T-cell (primary cell): ENCODE data around the gene EXOSC1. TPM values are rescaled to one million over a fixed set of nuclear protein-coding genes. Genes with fewer than 3 reads are reported as not detected.
"Not testable (repeated sequence)": the region's sequence is repeated elsewhere in the genome, so short reads cannot be mapped to it uniquely, and the experiment has no call there.

Source experiments
- ATAC-seq, 4 experiments: fragments of 200-7000 bp in 3 of 4; fragments of 150-1000 bp in 1 of 4; cut with Tn5 transposase; replicated peaks in 1 of 4; 1 replicate in 3 of 4; 2 replicates in 1 of 4; pipeline ENCODE4 v1.10.0; 2021; ENCODE audit warnings: moderate library complexity in 3 of 4, mild to moderate bottlenecking in 2 of 4, moderate number of reproducible peaks in 1 of 4
- CTCF ChIA-PET, 2 donors: fragments of 300-600 bp; sonication (Branson Sonifier 250); formaldehyde crosslinking; loops; one replicate each; lab custom pipeline; 2022; ENCODE audit warnings: antibody characterized with exemption in 2 of 2; lab: Charles Lee
- POLR2A ChIA-PET, 2 donors: fragments of 300-600 bp; sonication (Branson Sonifier 250); formaldehyde crosslinking; loops; one replicate each; lab custom pipeline; 2022; ENCODE audit warnings: antibody characterized with exemption in 2 of 2; lab: Charles Lee
- DNase-seq, 35 experiments: peaks; one replicate each; pipeline versions ENCODE4 v3.0.0 to v3.0.0-alpha.2; 2013 to 2023
- H3K27ac ChIP-seq: one replicate; pipeline ENCODE4 v1.5.1; 2013; ENCODE audit warnings: low read length
- H3K27me3 ChIP-seq, 2 experiments: replicated peaks in 1 of 2; 1 replicate in 1 of 2; 2 replicates in 1 of 2; pipeline versions ENCODE4 v1.6.1 to v1.7.0; 2013; ENCODE audit warnings: low read length in 1 of 2, mixed read lengths in 1 of 2; ENCODE audit not compliant: control insufficient read depth in 2 of 2, insufficient read depth in 2 of 2; ENCODE audit errors: extremely low read depth in 1 of 2
- H3K36me3 ChIP-seq, 2 donors: 1 replicate in 1 of 2; 2 replicates in 1 of 2; pipeline versions ENCODE4 v1.6.1 to v1.7.0; 2013; ENCODE audit warnings: low read length in 1 of 2; ENCODE audit not compliant: control insufficient read depth in 2 of 2, insufficient read depth in 1 of 2; ENCODE audit errors: extremely low read depth in 1 of 2
- H3K4me1 ChIP-seq, 2 experiments: 1 replicate in 1 of 2; 2 replicates in 1 of 2; pipeline versions ENCODE4 v1.6.1 to v1.7.0; 2013; ENCODE audit warnings: low read length in 2 of 2, mixed read lengths in 1 of 2; ENCODE audit not compliant: insufficient read depth in 2 of 2, control insufficient read depth in 1 of 2; ENCODE audit errors: extremely low read depth in 1 of 2
- H3K4me3 ChIP-seq, 2 donors: 1 replicate in 1 of 2; 2 replicates in 1 of 2; pipeline versions ENCODE4 v1.5.1 to v1.7.0; 2013; ENCODE audit warnings: mild to moderate bottlenecking in 2 of 2, low read length in 1 of 2, moderate library complexity in 1 of 2; ENCODE audit not compliant: control insufficient read depth in 1 of 2; ENCODE audit errors: extremely low read depth in 1 of 2
- H3K9me3 ChIP-seq: 2 replicates; pipeline ENCODE4 v1.7.0; 2013
- H3K27ac Mint-ChIP-seq, 2 donors: one replicate each; pipeline ENCODE4 v1.8.0; 2020 to 2021; ENCODE audit warnings: mild to moderate bottlenecking in 2 of 2, mixed read lengths in 2 of 2
- H3K27me3 Mint-ChIP-seq, 2 donors: one replicate each; pipeline ENCODE4 v1.8.0; 2021 to 2022; ENCODE audit warnings: mixed read lengths in 2 of 2
- H3K36me3 Mint-ChIP-seq: one replicate; pipeline ENCODE4 v1.8.0; 2021; ENCODE audit warnings: mixed read lengths
- H3K4me1 Mint-ChIP-seq, 3 donors: one replicate each; pipeline ENCODE4 v1.8.0; 2020 to 2022; ENCODE audit warnings: mixed read lengths in 3 of 3, mild to moderate bottlenecking in 1 of 3
- H3K4me3 Mint-ChIP-seq, 3 donors: one replicate each; pipeline ENCODE4 v1.8.0; 2020 to 2022; ENCODE audit warnings: mild to moderate bottlenecking in 3 of 3, mixed read lengths in 3 of 3, moderate library complexity in 3 of 3
- H3K9me3 Mint-ChIP-seq, 3 donors: one replicate each; pipeline ENCODE4 v1.8.0; 2020 to 2022; ENCODE audit warnings: mixed read lengths in 3 of 3
- WGBS: methylation state at CpG from one replicate; pipeline ENCODE4 v1.1.5; 2013; ENCODE audit warnings: missing lambda C conversion rate; ENCODE audit not compliant: insufficient coverage; 5-methylcytosine and 5-hydroxymethylcytosine counted together
- total RNA-seq, 35 experiments: library from RNA in 6 of 35; stranded (reverse) in 6 of 35; fragments of 120-200 nt in 1 of 35; gene quantifications; one replicate each; pipeline versions ENCODE4 v1.2.1 to v1.2.4 and lab custom pipeline; 2013 to 2026

Gene EXOSC1
- total RNA-seq, 5 donors from 2014 or later (not counting 1 experiment from before 2014, with no cell fraction given) = 32.2 to 51.0 (median 46.8) TPM

DNA sequence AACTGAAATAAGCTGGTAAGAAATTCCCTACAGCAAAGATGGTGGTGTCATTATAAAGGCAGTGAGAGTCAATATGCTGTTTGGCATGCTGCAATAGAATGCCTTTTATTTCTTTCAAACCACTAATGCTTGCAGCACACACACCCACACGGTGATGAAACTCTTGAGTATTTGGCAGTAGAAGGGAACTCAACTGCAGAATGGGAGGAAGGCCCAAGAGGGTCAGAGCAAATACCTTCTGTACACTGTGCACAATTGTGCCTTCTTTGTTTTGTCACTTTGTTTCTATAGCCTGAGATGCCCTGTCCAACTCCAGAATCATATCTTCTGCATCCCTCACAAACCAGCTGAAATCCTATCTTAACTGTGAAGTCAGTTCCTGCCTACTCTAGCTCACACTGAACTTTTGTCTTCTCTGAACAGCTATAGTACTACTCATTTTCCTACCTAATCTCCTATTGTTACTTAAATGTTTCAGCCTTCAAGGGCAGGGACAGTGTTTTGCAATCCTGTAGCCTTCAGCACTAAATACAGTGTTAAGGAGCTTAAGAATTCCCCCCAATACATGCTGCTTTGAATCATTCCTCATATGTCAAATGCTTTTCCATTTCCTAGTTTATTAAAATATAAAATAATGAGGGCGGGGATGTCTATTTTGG, 30.3 kb upstream of the EXOSC1 start:
- peaks cover 0 to 4% (median 0%) of the 10 kb centered on the region in 3 donors for H3K9me3 Mint-ChIP-seq
- peak overlapping the region in 1 of 2 donors; percentile 13 for H3K27ac Mint-ChIP-seq
- no peaks in the 10 kb centered on the region for H3K4me1 Mint-ChIP-seq
- Histone ChIP-seq H3K4me1 (no peaks in the 10 kb centered on the region), H3K4me3 (no peak overlapping the region), H3K36me3 (peaks cover 2 to 87% of the 10 kb centered on the region in 2 donors), H3K9me3 (no peaks in the 10 kb centered on the region), H3K27ac (no peak overlapping the region), H3K27me3 (no peaks in the 10 kb centered on the region)
- DNase-seq = no peak
- no peak overlapping the region for H3K4me3 Mint-ChIP-seq
- ChIA-PET CTCF (interaction anchor here in 1 of 2 donors (0.6 kb wide), 1 partner anchor 164 kb away, joined by 3 read pairs; the partner anchor contains the start of gene PI4K2A), POLR2A (no interaction called here)
- peaks cover 59% of the 10 kb centered on the region for H3K36me3 Mint-ChIP-seq
- ATAC-seq = no peak
- no CpG with 5 or more reads among the region's 2 CpGs for WGBS
- no peaks in the 10 kb centered on the region for H3K27me3 Mint-ChIP-seq

DNA sequence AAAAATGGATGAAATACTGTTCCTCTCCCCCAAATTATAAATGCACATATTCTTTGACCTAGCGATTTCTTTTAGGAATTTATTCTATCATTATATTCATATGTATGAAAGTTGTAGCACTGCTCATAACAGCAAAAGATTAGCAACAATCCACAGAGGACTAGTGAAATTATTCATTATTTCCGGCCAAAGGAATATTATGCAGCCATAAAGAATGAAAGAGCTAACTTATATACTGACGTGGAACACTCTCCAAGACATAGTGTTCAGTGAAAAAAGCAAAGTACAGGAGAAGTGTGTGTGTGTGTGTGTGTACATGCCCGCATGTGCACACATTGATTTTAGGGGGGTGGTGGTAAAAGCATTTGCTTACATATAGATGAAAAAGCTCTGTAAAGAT, 29.1 kb upstream of the EXOSC1 start:
- Mint-ChIP-seq H3K27me3 (no peaks in the 10 kb centered on the region), H3K27ac (no peak overlapping the region), H3K4me1 (no peaks in the 10 kb centered on the region), H3K4me3 (no peak overlapping the region), H3K9me3 (peaks cover 0 to 4% (median 0%) of the 10 kb centered on the region in 3 donors), H3K36me3 (peaks cover 61% of the 10 kb centered on the region)
- Histone ChIP-seq H3K4me1 (no peaks in the 10 kb centered on the region), H3K36me3 (peaks cover 2 to 84% of the 10 kb centered on the region in 2 donors), H3K9me3 (no peaks in the 10 kb centered on the region), H3K27ac (no peak overlapping the region), H3K4me3 (no peak overlapping the region), H3K27me3 (no peaks in the 10 kb centered on the region)
- WGBS = no CpG with 5 or more reads among the region's 4 CpGs
- ATAC-seq (no peak), DNase-seq (no peak)
- POLR2A ChIA-PET = no interaction called here
- CTCF ChIA-PET = interaction anchor here in 1 of 2 donors (0.6 to 1.5 kb wide), 2 partner anchors 13 to 186 kb away, joined by 4 to 5 read pairs; no protein-coding TSS in a partner anchor

DNA sequence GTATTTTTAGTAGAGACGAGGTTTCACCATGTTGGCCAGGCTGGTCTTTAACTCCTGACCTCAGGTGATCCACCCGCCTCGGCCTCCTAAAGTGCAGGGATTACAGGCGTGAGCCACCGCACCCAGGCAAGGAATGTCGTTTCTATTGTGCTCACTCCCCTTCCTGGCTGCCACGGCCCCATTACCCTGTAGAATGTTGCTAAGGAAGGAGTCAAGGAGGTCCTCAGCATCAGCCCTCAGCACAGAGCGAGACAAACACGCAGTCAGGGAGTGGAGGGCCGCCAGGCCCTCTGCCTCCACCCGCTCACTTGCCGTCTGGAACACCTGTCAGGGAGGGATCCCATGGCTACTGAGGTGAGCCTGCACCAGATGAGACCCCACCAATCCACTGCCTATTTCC, 23.0 kb upstream of the EXOSC1 start:
- H3K9me3 Mint-ChIP-seq = not testable (repeated sequence)

DNA sequence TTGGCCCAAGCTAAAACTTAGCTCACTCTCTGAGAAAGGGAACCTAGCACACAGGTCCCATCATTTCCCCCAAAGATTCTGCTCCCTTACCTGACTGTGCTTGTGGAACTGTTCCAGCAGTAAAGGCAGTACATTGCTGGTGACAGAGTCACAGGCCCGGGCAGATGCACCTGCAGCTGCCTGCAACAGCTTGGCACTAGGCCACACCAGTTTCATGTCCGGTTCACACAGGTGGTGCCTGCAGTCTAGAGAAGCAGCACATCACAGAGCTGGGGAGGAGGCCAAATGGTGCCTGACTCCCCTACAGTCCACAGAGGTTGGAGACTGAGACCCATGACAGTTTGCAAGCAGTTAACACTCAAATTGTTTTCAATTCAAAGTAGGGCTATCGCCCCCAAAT, 22.4 kb upstream of the EXOSC1 start:
- peaks cover 27 to 78% of the 10 kb centered on the region in 2 donors for H3K36me3 ChIP-seq

More for the DNA sequence above, 23.0 kb upstream of the EXOSC1 start:
- H3K4me3 Mint-ChIP-seq, H3K27me3 Mint-ChIP-seq, H3K4me1 ChIP-seq, H3K27me3 ChIP-seq, ATAC-seq, DNase-seq, H3K4me1 Mint-ChIP-seq, H3K9me3 ChIP-seq, POLR2A ChIA-PET, H3K27ac Mint-ChIP-seq, H3K4me3 ChIP-seq, H3K27ac ChIP-seq: not testable (repeated sequence)
- peaks cover 36% of the 10 kb centered on the region for H3K36me3 Mint-ChIP-seq
- H3K36me3 ChIP-seq = peaks cover 27 to 78% of the 10 kb centered on the region in 2 donors
- 98% methylated on average over 8 of the region's 12 CpGs for WGBS
- CTCF ChIA-PET = interaction anchor here in 1 of 2 donors (0.6 kb wide), 1 partner anchor 11 kb away, joined by 6 read pairs; no protein-coding TSS in a partner anchor

DNA sequence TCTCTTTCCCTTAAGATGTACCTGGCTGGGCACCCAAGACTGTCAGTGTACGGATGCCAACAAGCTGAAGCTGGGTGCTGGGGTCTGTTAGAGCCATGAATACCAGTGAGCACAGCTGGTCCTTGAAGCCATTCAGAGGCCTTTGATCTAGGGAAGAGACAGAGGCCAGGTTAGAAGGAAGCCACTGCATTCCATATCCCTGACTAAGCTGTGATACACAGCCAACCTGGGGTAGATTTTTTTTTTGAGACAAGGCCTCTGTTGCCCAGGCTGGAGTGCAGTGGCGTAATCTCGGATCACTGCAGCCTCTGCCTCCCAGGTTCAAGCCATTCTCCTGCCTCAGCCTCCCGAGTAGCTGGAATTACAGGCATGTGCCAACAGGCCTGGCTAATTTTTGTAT, 20.9 kb upstream of the EXOSC1 start:
- no peaks in the 10 kb centered on the region for H3K4me1 Mint-ChIP-seq
- POLR2A ChIA-PET = interaction anchor here in 1 of 2 donors (0.6 kb wide), 2 partner anchors 22 to 222 kb away, joined by 3 read pairs; no protein-coding TSS in a partner anchor
- 89% methylated on average over 3 of the region's 4 CpGs for WGBS

More for the DNA sequence above, 22.4 kb upstream of the EXOSC1 start:
- Mint-ChIP-seq H3K27ac (peak overlapping the region in 1 of 2 donors; percentile 8), H3K27me3 (no peaks in the 10 kb centered on the region), H3K4me1 (no peaks in the 10 kb centered on the region), H3K9me3 (no peaks in the 10 kb centered on the region), H3K4me3 (no peak overlapping the region), H3K36me3 (peaks cover 34% of the 10 kb centered on the region)
- Histone ChIP-seq H3K4me3 (no peak overlapping the region), H3K27ac (no peak overlapping the region), H3K27me3 (no peaks in the 10 kb centered on the region), H3K9me3 (no peaks in the 10 kb centered on the region), H3K4me1 (no peaks in the 10 kb centered on the region)
- ATAC-seq (no peak), DNase-seq (no peak)
- CTCF ChIA-PET = no interaction called here
- 66% methylated on average over 2 of the region's 3 CpGs for WGBS
- POLR2A ChIA-PET = no interaction called here

DNA sequence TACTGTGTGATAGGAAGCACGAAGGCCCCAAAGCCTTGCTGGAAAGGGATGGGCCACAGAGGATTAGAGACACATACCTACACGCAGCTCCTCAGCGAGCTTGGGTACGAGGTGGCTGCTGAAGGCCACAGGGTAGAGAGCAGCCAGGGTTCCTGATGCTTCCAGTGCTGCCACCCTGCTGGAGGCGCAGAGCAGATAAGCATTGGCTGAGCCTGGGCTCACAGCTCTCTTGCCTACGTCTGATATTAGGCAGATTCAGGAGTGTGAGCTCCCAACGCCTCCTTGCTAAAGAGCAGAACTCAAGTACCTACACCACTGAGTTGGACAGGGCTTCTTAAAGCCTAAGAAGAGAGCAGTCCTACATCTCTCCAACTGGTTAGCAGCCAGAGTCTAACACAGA, 20.2 kb upstream of the EXOSC1 start:
- H3K36me3 Mint-ChIP-seq = peaks cover 42% of the 10 kb centered on the region
- POLR2A ChIA-PET = no interaction called here
- no peak overlapping the region for H3K4me3 ChIP-seq
- peaks cover 27 to 89% of the 10 kb centered on the region in 2 donors for H3K36me3 ChIP-seq
- CTCF ChIA-PET = interaction anchor here in 1 of 2 donors (0.6 to 1.7 kb wide), 5 partner anchors 9 to 383 kb away, joined by 3 to 4 read pairs (median 3); no protein-coding TSS in a partner anchor
- H3K4me1 Mint-ChIP-seq = no peaks in the 10 kb centered on the region
- no peak overlapping the region for H3K4me3 Mint-ChIP-seq
- 97% methylated on average over 7 of the region's 7 CpGs for WGBS
- no peaks in the 10 kb centered on the region for H3K9me3 ChIP-seq
- peak overlapping the region in 1 of 2 donors; percentile 7 for H3K27ac Mint-ChIP-seq
- no peaks in the 10 kb centered on the region for H3K4me1 ChIP-seq
- H3K27me3 ChIP-seq = no peaks in the 10 kb centered on the region
- no peaks in the 10 kb centered on the region for H3K27me3 Mint-ChIP-seq
- DNase-seq (no peak), ATAC-seq (no peak)
- no peak overlapping the region for H3K27ac ChIP-seq
- no peaks in the 10 kb centered on the region for H3K9me3 Mint-ChIP-seq

More for the DNA sequence above, 20.9 kb upstream of the EXOSC1 start:
- H3K27me3 Mint-ChIP-seq = no peaks in the 10 kb centered on the region
- peak overlapping the region; percentile 7 for H3K27ac Mint-ChIP-seq
- CTCF ChIA-PET = interaction anchor here in 1 of 2 donors (0.6 to 1.7 kb wide), 3 partner anchors 63 to 382 kb away, joined by 3 to 4 read pairs (median 3); no protein-coding TSS in a partner anchor
- Histone ChIP-seq H3K4me1 (no peaks in the 10 kb centered on the region), H3K27ac (no peak overlapping the region), H3K36me3 (peaks cover 27 to 87% of the 10 kb centered on the region in 2 donors), H3K9me3 (no peaks in the 10 kb centered on the region), H3K4me3 (no peak overlapping the region), H3K27me3 (no peaks in the 10 kb centered on the region)
- H3K9me3 Mint-ChIP-seq = no peaks in the 10 kb centered on the region
- H3K4me3 Mint-ChIP-seq = no peak overlapping the region
- ATAC-seq = no peak
- peaks cover 38% of the 10 kb centered on the region for H3K36me3 Mint-ChIP-seq
- no peak for DNase-seq
